DOHH2 (cell line): ENCODE data around the gene TSPAN14.

Experiments
- EZH2phosphoT487 ChIP-seq: fragments of 200-600 bp; sonication (generic); IDR thresholded peaks from 2 replicates; pipeline ENCODE4 v1.6.1; 2017; ENCODE audit warnings: borderline replicate concordance, mild to moderate bottlenecking, antibody characterized with exemption, low read length, moderate library complexity, mixed read lengths
- TF ChIP-seq, protein P1 (sequence below): fragments of 200-600 bp; sonication (generic); IDR thresholded peaks from one replicate; pipeline ENCODE4 v1.5.1; 2014; ENCODE audit warnings: antibody characterized with exemption, mild to moderate bottlenecking, low read depth, low read length; ENCODE audit not compliant: poor library complexity, severe bottlenecking

DNA sequence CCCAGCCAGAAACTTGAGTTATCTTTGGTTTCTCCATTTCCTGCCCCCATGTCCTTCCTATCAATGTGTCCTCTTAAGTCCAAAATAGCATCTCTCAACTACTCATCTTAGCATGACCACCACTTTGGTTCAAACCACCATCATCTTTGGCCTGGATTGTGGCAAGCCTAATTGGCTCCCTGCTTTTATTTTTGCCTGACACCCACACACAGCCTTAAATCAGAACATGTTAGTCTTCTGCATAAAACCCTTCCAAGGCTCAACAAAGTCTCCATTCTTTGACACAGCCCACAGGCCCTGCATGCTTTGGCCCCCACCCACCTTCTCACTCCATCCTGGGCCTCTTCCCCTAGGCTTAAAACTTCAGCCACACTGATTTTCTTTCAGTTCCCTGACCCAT is 2.0 kb upstream of the TSPAN14 start:
- TF ChIP-seq, protein P1, sequence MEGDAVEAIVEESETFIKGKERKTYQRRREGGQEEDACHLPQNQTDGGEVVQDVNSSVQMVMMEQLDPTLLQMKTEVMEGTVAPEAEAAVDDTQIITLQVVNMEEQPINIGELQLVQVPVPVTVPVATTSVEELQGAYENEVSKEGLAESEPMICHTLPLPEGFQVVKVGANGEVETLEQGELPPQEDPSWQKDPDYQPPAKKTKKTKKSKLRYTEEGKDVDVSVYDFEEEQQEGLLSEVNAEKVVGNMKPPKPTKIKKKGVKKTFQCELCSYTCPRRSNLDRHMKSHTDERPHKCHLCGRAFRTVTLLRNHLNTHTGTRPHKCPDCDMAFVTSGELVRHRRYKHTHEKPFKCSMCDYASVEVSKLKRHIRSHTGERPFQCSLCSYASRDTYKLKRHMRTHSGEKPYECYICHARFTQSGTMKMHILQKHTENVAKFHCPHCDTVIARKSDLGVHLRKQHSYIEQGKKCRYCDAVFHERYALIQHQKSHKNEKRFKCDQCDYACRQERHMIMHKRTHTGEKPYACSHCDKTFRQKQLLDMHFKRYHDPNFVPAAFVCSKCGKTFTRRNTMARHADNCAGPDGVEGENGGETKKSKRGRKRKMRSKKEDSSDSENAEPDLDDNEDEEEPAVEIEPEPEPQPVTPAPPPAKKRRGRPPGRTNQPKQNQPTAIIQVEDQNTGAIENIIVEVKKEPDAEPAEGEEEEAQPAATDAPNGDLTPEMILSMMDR, result no peak
- TF ChIP-seq EZH2phosphoT487, result no peak
